H1 (cell line): ENCODE measurements around the gene ATP4A. TPM values are rescaled to one million over a fixed set of nuclear protein-coding genes. Genes with fewer than 3 reads are reported as not detected.

Experiments
- CTCF ChIA-PET: fragments of 300-600 bp; sonication (Branson Sonifier 250); formaldehyde crosslinking; loops from one replicate; lab custom pipeline; 2021; ENCODE audit not compliant: partially characterized antibody; lab: Charles Lee
- POLR2A ChIA-PET: fragments of 300-600 bp; sonication (Branson Sonifier 250); formaldehyde crosslinking; loops from one replicate; lab custom pipeline; 2021; ENCODE audit warnings: inconsistent platforms; ENCODE audit not compliant: partially characterized antibody; lab: Charles Lee
- DNase-seq, 2 experiments: peaks; one replicate each; pipeline versions ENCODE4 v3.0.0 to v3.0.0-alpha.2; 2010 to 2022; ENCODE audit warnings: low spot score in 2 of 2, low read depth in 1 of 2, mixed read lengths in 1 of 2
- FAIRE-seq: peaks from 2 replicates; lab custom pipeline; 2011; peaks lifted over from hg19 to GRCh38; lab: Jason Lieb, UNC
- H2AFZ ChIP-seq: 2 replicates; pipeline ENCODE4 v1.8.1; 2012; ENCODE audit warnings: low read length, inconsistent platforms
- H2AK5ac ChIP-seq: 2 replicates; pipeline ENCODE4 v1.6.1; 2013; ENCODE audit warnings: low read depth, low read length
- H2BK120ac ChIP-seq: replicated peaks from 2 replicates; pipeline ENCODE3; 2013; ENCODE audit warnings: low read depth, low read length, inconsistent platforms
- H2BK12ac ChIP-seq: 2 replicates; pipeline ENCODE4 v1.6.1; 2013; ENCODE audit warnings: low read depth, low read length
- H2BK15ac ChIP-seq: 2 replicates; pipeline ENCODE4 v1.6.1; 2013; ENCODE audit warnings: low read length
- H2BK20ac ChIP-seq: 2 replicates; pipeline ENCODE4 v1.6.1; 2013; ENCODE audit warnings: low read length
- H2BK5ac ChIP-seq: 2 replicates; pipeline ENCODE4 v1.6.1; 2013; ENCODE audit warnings: low read depth, low read length
- H3K14ac ChIP-seq: 2 replicates; pipeline ENCODE4 v1.6.1; 2013; ENCODE audit warnings: inconsistent platforms; ENCODE audit not compliant: insufficient read length
- H3K18ac ChIP-seq: 2 replicates; pipeline ENCODE4 v1.6.1; 2013; ENCODE audit warnings: low read length; ENCODE audit errors: extremely low read depth
- H3K23ac ChIP-seq: 2 replicates; pipeline ENCODE4 v1.6.1; 2013; ENCODE audit warnings: inconsistent platforms; ENCODE audit not compliant: insufficient read length
- H3K23me2 ChIP-seq: 2 replicates; pipeline ENCODE4 v1.6.1; 2013; ENCODE audit warnings: low read depth, low read length
- H3K27ac ChIP-seq: 2 replicates; pipeline ENCODE4 v1.6.1; 2011; ENCODE audit warnings: low read depth, low read length, inconsistent platforms
- H3K27me3 ChIP-seq, 4 experiments: replicated peaks in 1 of 4; 1 replicate in 1 of 4; 2 replicates in 3 of 4; pipeline versions ENCODE4 v1.6.1 to v1.8.1; 2011 to 2013; ENCODE audit warnings: low read length in 3 of 4, mild to moderate bottlenecking in 3 of 4, inconsistent platforms in 2 of 4, mixed read lengths in 2 of 4, moderate library complexity in 1 of 4; ENCODE audit not compliant: control insufficient read depth in 3 of 4, insufficient read depth in 3 of 4; ENCODE audit errors: extremely low read depth in 1 of 4
- H3K36me3 ChIP-seq, 4 experiments: 2 replicates each; pipeline versions ENCODE4 v1.6.1 to v1.8.1; 2011 to 2013; ENCODE audit warnings: mild to moderate bottlenecking in 4 of 4, low read length in 3 of 4, moderate library complexity in 2 of 4, control low read depth in 1 of 4, inconsistent platforms in 1 of 4; ENCODE audit not compliant: insufficient read depth in 4 of 4, control insufficient read depth in 2 of 4
- H3K4ac ChIP-seq: replicated peaks from 2 replicates; pipeline ENCODE3; 2013; ENCODE audit warnings: low read length, low read depth, mixed read lengths, inconsistent platforms; ENCODE audit not compliant: insufficient read length
- H3K4me1 ChIP-seq, 4 experiments: replicated peaks in 1 of 4; 1 replicate in 1 of 4; 2 replicates in 3 of 4; pipeline versions ENCODE4 v1.6.1 to v1.8.1; 2011 to 2013; ENCODE audit warnings: low read length in 3 of 4, inconsistent platforms in 2 of 4, mixed read lengths in 1 of 4; ENCODE audit not compliant: insufficient read depth in 4 of 4, control insufficient read depth in 3 of 4
- H3K4me2 ChIP-seq, 2 experiments: 2 replicates each; pipeline versions ENCODE4 v1.6.1 to v1.8.1; 2011 to 2013; ENCODE audit warnings: low read depth in 2 of 2, low read length in 2 of 2, control low read depth in 1 of 2, inconsistent platforms in 1 of 2, mild to moderate bottlenecking in 1 of 2; ENCODE audit not compliant: insufficient read depth in 1 of 2
- H3K4me3 ChIP-seq, 4 experiments: fragments of 200-600, 300-600 bp in 1 of 4; sonication (generic), shearing (Covaris generic), sonication (Bioruptor Twin) in 1 of 4; 2 replicates each; pipeline versions ENCODE4 v1.5.1 to v1.8.1; 2011 to 2016; ENCODE audit warnings: low read length in 4 of 4, low read depth in 3 of 4, control low read depth in 2 of 4, inconsistent platforms in 2 of 4, mild to moderate bottlenecking in 2 of 4, mixed read lengths in 1 of 4, moderate library complexity in 1 of 4; ENCODE audit not compliant: insufficient read depth in 2 of 4; ENCODE audit errors: extremely low read depth in 1 of 4
- H3K56ac ChIP-seq: replicated peaks from 2 replicates; pipeline ENCODE3; 2013; ENCODE audit warnings: low read depth, mild to moderate bottlenecking, mixed read lengths, low read length, inconsistent platforms; ENCODE audit not compliant: insufficient read length
- H3K79me1 ChIP-seq: 2 replicates; pipeline ENCODE4 v1.6.1; 2013; ENCODE audit warnings: low read depth, low read length, control low read depth
- H3K79me2 ChIP-seq, 2 experiments: 2 replicates each; pipeline versions ENCODE4 v1.6.1 to v1.8.1; 2012 to 2013; ENCODE audit warnings: low read length in 2 of 2, mild to moderate bottlenecking in 2 of 2, inconsistent platforms in 1 of 2; ENCODE audit not compliant: insufficient read depth in 2 of 2, control insufficient read depth in 1 of 2
- H3K9ac ChIP-seq, 4 experiments: replicated peaks in 1 of 4; 1 replicate in 1 of 4; 2 replicates in 3 of 4; pipeline versions ENCODE4 v1.6.1 to v1.8.1; 2011 to 2013; ENCODE audit warnings: low read depth in 3 of 4, low read length in 3 of 4, control low read depth in 2 of 4, mild to moderate bottlenecking in 2 of 4, moderate library complexity in 2 of 4, inconsistent platforms in 1 of 4; ENCODE audit errors: extremely low read depth in 1 of 4
- H3K9me3 ChIP-seq, 2 experiments: 2 replicates each; pipeline versions ENCODE4 v1.6.1 to v1.8.1; 2012 to 2013; ENCODE audit warnings: mild to moderate bottlenecking in 2 of 2, moderate library complexity in 2 of 2, control low read depth in 1 of 2, inconsistent platforms in 1 of 2, low read depth in 1 of 2, low read length in 1 of 2, mixed read lengths in 1 of 2; ENCODE audit not compliant: insufficient read depth in 2 of 2
- H4K20me1 ChIP-seq, 2 experiments: replicated peaks in 1 of 2; 2 replicates each; pipeline versions ENCODE3 to v1.8.1; 2011 to 2013; ENCODE audit warnings: inconsistent platforms in 2 of 2, low read length in 2 of 2, mild to moderate bottlenecking in 1 of 2; ENCODE audit not compliant: insufficient read depth in 2 of 2, control insufficient read depth in 1 of 2
- H4K5ac ChIP-seq: 2 replicates; pipeline ENCODE4 v1.6.1; 2013; ENCODE audit warnings: low read length, low read depth, mixed read lengths, inconsistent platforms; ENCODE audit not compliant: insufficient read length
- H4K8ac ChIP-seq: 2 replicates; pipeline ENCODE4 v1.8.0; 2013; ENCODE audit warnings: mild to moderate bottlenecking, moderate library complexity, low read length, inconsistent platforms; ENCODE audit not compliant: insufficient read depth; ENCODE audit errors: extremely low read depth
- H4K91ac ChIP-seq: replicated peaks from 2 replicates; pipeline ENCODE3; 2013; ENCODE audit warnings: low read length, mixed read lengths, inconsistent platforms; ENCODE audit not compliant: insufficient read length
- BCL11A ChIP-seq, 2 experiments: IDR thresholded peaks; one replicate each; pipeline ENCODE4 v1.6.1; 2011; ENCODE audit warnings: low read depth in 2 of 2, low read length in 2 of 2, mild to moderate bottlenecking in 2 of 2
- CHD2 ChIP-seq: IDR thresholded peaks from 2 replicates; pipeline ENCODE4 v1.6.1; 2012; ENCODE audit warnings: low read length, improper control_type of control experiment
- KDM1A ChIP-seq: fragments of 200-600, 300-600 bp; sonication (generic); IDR thresholded peaks from 2 replicates; pipeline ENCODE4 v1.7.1; 2016; ENCODE audit warnings: mild to moderate bottlenecking, low read length, borderline replicate concordance
- RFX5 ChIP-seq: IDR thresholded peaks from 2 replicates; pipeline ENCODE4 v1.6.1; 2011; ENCODE audit warnings: low read depth, low read length, improper control_type of control experiment, borderline replicate concordance
- WGBS, 2 experiments: shearing (Covaris generic) in 1 of 2; methylation state at CpG; one replicate each; pipeline versions ENCODE4 v1.1.6 to v1.1.7; 2013 to 2015; ENCODE audit warnings: low lambda C conversion rate in 2 of 2, mixed read lengths in 2 of 2, inconsistent platforms in 1 of 2, low coverage in 1 of 2, missing lambda C conversion rate in 1 of 2; ENCODE audit not compliant: insufficient replicate concordance in 2 of 2, insufficient coverage in 1 of 2, insufficient read length in 1 of 2; ENCODE audit errors: extremely low coverage in 1 of 2, missing lambda C conversion rate in 1 of 2; 5-methylcytosine and 5-hydroxymethylcytosine counted together
- polyA plus RNA-seq, 7 experiments: library from polyadenylated mRNA; depleted of rRNA in 3 of 7; stranded (reverse) in 5 of 7; unstranded in 2 of 7; fragments of >200 nt in 5 of 7; fragments of 200-250 nt in 2 of 7; gene quantifications; 1 replicate in 5 of 7; 2 replicates in 1 of 7; 4 replicates in 1 of 7; pipeline versions ENCODE4 v1.2.1 to v1.2.3, GENCODE V29; 2011 to 2013; ENCODE audit warnings: missing spikeins in 2 of 7, mixed read lengths in 2 of 7
- total RNA-seq: library from RNA; stranded (reverse); fragmentation: NEBNext Ultra II Directional; extraction: Animal tissue kit (Norgen Biotek cat#: 25700); gene quantifications from 2 replicates; pipeline ENCODE4 v1.2.1, GENCODE V29; 2021

The ATP4A gene
- total and polyA plus RNA-seq, 2 of the 8 experiments (the other 6 are each of a cell fraction or from before 2014, with no cell fraction given) = 0.50 to 1.2 TPM

DNA sequence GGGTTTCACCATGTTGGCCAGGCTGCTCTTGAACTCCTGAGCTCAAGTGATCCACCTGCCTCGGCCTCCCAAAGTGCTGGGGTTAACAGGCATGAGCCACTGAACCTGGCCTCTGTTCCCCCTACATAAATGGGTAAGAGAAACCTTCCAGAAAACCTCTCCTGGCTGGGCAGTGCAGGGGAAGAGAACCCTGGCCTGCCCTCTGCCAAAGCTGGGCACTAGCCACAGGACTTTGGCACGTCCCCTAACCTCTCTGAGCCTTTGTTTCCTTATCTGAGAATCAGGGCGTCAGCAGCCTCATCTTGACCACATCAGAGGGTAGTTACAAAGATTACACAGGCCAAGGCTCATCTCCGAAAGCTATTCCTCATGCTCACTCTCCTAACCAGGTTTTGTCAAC, 37.6 kb downstream of the ATP4A start:
- no peak overlapping the region for H3K18ac ChIP-seq
- no peaks in the 10 kb centered on the region for H3K79me1 ChIP-seq
- H3K56ac ChIP-seq = no peak overlapping the region
- FAIRE-seq = no peak
- H4K5ac ChIP-seq = no peak overlapping the region
- DNase-seq = no peak
- no peak overlapping the region for H4K8ac ChIP-seq
- H3K23me2 ChIP-seq = peaks cover 3% of the 10 kb centered on the region; the same call in 1 of the 2 replicates
- no peak overlapping the region for H3K9ac ChIP-seq
- no peak overlapping the region for H2BK15ac ChIP-seq
- H2BK120ac ChIP-seq = no peak overlapping the region
- no peak overlapping the region for H4K91ac ChIP-seq
- H3K4ac ChIP-seq = no peak overlapping the region
- H3K23ac ChIP-seq = no peak overlapping the region
- CTCF ChIA-PET = interaction anchor here (0.7 to 1.5 kb wide), 5 partner anchors 15 to 66 kb away, joined by 3 to 4 read pairs (median 4); no protein-coding TSS in a partner anchor
- H2BK12ac ChIP-seq = no peak overlapping the region
- peaks cover 7 to 22% (median 14%) of the 10 kb centered on the region in 4 experiments for H3K4me1 ChIP-seq
- H3K9me3 ChIP-seq = no peaks in the 10 kb centered on the region
- no peak overlapping the region for H2BK5ac ChIP-seq
- H3K27ac ChIP-seq = no peak overlapping the region
- POLR2A ChIA-PET = interaction anchor here (1.2 to 4.6 kb wide), 4 partner anchors 11 to 18 kb away, joined by 3 to 34 read pairs (median 4); no protein-coding TSS in a partner anchor
- TF ChIP-seq RFX5 (no peak), KDM1A (0 out of 2 replicates have a peak, but pooled peaks have one; percentile 18), BCL11A (IDR thresholded peaks at IDR 0.05; ENCODE audit: low read depth in 2 of 2, low read length in 2 of 2) (no peak), CHD2 (no peak)
- H2AK5ac ChIP-seq = no peak overlapping the region
- H3K14ac ChIP-seq = no peak overlapping the region
- peaks cover 0 to 3% (median 1%) of the 10 kb centered on the region in 4 experiments; a peak in 2 of 7 replicates for H3K27me3 ChIP-seq
- H3K4me3 ChIP-seq = no peak overlapping the region
- WGBS, 2 experiments = 92% methylated on average over 4 of the region's 4 CpGs; no CpG with 5 or more reads in 1 of the 2 experiments
- H4K20me1 ChIP-seq = no peaks in the 10 kb centered on the region
- H3K4me2 ChIP-seq = no peak overlapping the region
- no peak overlapping the region for H2AFZ ChIP-seq
- H2BK20ac ChIP-seq = peak overlapping the region; percentile 32; the same call in 1 of the 2 replicates
- no peaks in the 10 kb centered on the region for H3K36me3 ChIP-seq
- no peaks in the 10 kb centered on the region for H3K79me2 ChIP-seq
